Fibroblast of the conjunctiva (primary cell): ENCODE measurements around the gene LRBA.
"Not testable (repeated sequence)": the region's sequence is repeated elsewhere in the genome, so short reads cannot be mapped to it uniquely, and the experiment has no call there.

ENCODE experiments used
- DNase-seq: peaks from one replicate; pipeline ENCODE4 v3.0.0-alpha.2; 2010; ENCODE audit warnings: low read depth

The LRBA gene, protein sequence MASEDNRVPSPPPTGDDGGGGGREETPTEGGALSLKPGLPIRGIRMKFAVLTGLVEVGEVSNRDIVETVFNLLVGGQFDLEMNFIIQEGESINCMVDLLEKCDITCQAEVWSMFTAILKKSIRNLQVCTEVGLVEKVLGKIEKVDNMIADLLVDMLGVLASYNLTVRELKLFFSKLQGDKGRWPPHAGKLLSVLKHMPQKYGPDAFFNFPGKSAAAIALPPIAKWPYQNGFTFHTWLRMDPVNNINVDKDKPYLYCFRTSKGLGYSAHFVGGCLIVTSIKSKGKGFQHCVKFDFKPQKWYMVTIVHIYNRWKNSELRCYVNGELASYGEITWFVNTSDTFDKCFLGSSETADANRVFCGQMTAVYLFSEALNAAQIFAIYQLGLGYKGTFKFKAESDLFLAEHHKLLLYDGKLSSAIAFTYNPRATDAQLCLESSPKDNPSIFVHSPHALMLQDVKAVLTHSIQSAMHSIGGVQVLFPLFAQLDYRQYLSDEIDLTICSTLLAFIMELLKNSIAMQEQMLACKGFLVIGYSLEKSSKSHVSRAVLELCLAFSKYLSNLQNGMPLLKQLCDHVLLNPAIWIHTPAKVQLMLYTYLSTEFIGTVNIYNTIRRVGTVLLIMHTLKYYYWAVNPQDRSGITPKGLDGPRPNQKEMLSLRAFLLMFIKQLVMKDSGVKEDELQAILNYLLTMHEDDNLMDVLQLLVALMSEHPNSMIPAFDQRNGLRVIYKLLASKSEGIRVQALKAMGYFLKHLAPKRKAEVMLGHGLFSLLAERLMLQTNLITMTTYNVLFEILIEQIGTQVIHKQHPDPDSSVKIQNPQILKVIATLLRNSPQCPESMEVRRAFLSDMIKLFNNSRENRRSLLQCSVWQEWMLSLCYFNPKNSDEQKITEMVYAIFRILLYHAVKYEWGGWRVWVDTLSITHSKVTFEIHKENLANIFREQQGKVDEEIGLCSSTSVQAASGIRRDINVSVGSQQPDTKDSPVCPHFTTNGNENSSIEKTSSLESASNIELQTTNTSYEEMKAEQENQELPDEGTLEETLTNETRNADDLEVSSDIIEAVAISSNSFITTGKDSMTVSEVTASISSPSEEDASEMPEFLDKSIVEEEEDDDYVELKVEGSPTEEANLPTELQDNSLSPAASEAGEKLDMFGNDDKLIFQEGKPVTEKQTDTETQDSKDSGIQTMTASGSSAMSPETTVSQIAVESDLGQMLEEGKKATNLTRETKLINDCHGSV (N-terminal part only)

DNA sequence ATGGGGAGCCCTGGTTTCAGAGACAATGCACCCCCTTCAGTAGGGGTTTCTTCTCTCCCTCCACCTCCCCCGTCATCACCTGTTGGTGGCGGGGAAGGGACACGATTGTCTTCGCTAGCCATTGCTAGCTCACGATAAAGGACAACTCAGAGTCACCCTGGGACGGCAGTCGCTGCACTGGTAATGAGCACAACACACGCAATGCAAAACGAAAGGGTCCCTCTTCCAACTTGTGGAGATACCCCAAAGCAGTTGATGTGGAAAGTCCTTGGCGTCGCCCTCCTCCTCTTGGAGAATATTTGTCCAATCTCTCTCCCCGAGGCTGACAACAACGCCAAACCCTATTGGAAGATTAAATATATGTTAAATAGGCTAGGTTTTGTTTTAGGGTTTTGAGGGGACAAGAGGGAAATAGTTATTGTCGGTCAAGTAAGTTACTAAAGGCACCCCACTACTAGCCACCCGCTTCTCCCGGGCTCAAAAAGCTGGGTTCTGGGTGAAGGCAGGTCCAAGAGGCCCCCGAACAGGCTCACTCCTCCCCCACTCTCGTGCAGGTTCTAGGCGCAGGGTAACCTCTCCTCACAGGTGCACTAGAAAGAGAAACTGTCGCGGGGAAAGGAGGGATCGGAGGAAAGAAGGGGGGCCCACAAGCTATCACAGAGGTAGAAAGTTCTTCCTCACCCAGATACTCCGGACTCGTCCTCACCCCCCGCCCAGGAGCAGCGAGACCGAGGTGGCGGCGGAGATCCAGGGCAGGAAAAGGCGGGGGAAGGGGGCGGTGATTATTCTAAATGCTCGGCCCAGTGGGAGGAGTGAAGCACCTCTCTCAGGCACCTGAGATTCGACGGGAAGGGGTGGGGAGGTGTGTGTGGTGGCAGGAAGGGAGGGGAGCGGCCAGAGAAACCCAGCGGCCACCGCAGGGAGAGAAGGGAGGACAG is at the start of gene LRBA:
LRBA (minus strand) TSS at position 764 of the 938 bp plus-strand sequence; CDS start at position 122, 642 bp downstream.
- no peak for DNase-seq

DNA sequence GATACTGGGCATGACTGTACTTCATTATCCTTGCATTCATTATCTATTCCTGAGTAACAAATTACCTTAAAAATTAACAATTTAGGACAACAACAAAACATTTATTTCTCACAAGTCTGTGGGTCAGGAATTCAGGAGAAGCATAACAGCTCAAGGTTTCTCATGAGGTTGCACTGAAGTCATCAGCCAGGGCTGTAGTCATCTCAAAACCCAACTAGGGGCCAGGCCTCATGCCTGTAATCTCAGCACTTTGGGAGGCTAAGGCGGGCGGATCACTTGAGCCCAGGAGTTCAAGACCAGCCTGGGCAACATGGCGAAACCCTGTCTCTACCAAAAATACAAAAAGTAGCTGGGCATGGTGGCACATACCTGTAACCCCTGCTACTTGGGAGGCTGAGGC is 48.1 kb upstream of the LRBA start:
- DNase-seq: not testable (repeated sequence)

DNA sequence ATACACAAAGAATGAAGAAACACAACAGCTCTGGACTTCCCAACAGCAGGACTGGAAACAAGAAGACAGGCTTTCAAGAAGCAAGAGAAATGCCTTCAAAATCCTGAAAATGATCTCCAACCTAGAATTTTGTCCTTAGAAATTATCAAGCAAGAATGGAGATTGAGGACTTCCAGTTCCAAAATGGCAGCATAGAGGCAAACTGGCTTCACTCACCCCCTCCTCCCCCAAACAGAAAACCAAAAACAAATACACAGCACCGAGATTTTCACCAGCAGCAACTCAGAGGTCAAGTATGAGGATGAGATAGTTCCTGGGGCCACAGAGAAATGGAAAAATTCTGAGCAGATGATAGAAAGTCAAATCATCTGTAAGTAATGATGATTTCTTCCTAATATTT is 40.5 kb upstream of the LRBA start:
- no peak for DNase-seq

DNA sequence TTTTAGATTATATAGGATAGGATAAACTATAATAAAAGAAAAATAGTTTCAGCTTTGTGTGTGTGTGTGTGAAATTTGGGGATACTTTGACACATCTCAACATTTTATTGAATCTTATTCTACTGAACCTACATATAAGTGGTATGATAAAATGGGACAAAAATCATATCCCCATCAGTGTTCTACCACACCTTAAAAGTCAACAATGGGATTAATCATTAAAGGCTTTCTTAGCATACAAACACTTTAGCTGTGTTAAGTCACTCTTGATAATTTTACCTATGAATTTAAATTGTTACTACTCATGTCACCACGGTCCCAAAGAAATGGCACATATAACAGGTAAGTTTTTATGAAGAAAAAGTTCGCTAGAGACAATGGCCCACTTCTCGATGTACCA is 37.7 kb upstream of the LRBA start:
- DNase-seq: no peak

DNA sequence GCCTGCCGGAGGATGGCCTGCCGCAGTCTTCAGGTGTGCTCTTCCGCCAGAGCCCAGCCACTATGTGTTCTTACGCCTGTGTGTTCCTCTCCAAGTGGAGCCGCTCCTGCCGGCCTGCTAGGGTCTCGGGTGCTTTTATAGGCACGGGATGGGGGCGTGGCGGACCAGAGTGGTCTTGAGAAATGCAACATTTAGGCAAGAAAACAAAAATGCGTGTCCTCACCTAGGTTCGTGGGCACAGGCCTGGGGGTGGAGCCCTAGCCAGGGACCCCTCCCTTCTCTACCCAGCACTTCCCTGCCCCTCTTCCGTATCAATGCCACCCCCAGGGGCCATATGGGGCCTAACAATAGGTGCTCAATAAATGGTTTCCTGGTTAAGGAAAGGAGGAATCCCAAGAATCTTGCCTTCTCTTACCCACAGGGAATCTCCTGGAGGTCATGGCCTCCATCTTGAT is 34.4 kb upstream of the LRBA start:
- no peak for DNase-seq

DNA sequence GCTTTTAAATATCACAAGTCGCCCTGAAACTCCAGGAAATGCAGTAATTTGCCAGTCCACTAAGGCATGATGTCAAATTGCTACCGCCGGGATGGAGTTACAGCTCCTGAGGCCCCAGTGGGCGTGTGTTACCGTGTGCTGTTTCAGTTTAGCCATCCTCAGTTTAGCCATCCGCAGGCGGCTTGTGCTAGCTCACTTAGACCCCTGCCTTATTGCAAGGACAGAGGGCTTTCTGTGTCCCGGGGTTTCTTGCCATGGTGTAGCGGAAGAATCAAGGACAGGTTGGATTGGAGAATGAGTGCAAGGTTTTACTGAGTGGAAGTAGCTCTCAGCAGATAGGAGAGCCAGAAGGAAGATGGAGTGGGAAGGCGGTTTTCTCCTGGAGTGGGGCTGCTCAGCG is 33.8 kb upstream of the LRBA start:
- no peak for DNase-seq

DNA sequence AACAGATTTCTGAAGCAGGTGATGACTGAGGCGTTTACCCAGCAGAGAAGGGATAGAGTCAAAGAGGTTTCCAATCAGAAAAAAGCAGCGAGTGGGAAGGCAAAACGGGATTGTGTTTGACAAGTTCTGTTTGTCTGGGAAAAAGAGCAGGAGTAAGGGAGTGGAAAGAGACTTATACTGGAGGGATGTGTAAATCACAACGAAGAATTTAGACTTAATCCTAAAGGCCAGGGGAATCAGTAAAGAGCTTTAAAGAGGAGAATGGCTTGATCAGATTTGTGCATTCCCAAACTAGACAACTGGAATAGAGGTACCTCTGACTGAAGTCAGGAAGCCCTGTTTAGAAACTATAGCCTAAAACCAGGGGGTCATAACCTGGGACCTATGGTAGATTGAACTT is 31.5 kb upstream of the LRBA start:
- DNase-seq: no peak

DNA sequence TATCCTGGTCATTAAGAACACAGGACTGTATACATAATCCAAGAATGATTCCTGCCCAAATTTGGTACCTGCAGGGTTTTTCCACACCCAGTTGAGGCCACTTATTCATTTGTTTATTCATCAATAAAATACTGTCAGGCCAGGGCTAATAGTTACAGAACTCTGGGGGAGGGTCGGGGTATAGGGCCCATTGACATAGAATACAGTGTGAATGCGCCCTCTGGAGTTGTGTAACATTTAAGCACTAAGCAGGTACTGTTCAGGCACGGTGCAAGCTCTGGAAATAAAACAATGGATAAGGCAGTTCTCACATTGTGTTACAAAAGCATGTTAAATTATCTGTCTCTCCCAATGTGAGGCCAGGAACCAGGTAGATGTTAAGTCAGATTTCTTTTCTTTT is 30.8 kb upstream of the LRBA start:
- no peak for DNase-seq

DNA sequence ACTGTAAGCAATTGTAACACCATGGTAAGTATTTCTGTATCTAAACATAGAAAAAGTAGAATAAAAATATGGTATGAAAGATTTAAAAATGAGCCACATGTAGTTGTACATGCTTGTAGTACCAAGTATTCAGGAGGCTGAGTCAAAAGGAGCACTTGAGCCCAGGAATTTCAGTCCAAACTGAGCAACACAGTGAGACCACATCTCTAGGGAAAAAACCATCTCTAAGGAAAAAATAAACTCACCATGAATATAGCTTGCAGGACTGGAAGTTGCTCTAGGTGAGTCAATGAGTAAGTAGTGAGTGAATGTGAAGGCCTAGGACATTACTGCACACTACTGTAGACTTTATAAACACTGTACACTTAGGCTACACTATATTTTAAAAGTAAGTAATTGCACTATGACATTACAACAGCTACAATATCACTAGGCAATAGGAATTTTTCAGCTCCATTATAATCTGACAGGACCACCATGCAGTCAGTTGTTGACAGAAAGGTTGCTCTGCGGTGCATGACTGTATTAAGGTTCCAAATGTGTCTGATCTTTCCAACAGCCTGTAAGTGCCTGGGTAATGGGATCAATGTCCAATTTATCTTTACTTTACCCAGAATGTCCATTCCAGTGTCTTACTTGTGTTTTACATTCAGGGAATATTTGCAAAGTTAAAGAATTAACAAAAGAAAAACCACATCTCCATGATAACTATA is 28.9 kb upstream of the LRBA start:
- no peak for DNase-seq

DNA sequence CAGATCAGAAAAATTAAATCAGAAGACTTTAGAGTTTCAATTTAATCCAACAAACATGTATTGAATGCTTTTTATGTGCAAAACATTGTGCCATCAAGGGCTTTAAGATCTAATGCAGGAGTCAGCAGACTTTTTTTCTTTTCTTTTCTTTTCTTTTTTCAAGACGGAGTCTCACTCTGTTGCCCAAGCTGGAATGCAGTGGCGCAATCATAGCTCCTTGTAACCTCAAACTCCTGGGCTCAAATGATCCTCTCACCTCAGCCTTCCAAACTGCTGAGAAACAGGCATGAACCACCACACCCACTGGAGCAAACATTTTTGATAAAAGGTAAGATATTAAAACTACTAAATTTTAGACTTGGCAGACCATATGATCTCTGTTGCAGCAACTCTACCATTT is 24.6 kb upstream of the LRBA start:
- DNase-seq: no peak

DNA sequence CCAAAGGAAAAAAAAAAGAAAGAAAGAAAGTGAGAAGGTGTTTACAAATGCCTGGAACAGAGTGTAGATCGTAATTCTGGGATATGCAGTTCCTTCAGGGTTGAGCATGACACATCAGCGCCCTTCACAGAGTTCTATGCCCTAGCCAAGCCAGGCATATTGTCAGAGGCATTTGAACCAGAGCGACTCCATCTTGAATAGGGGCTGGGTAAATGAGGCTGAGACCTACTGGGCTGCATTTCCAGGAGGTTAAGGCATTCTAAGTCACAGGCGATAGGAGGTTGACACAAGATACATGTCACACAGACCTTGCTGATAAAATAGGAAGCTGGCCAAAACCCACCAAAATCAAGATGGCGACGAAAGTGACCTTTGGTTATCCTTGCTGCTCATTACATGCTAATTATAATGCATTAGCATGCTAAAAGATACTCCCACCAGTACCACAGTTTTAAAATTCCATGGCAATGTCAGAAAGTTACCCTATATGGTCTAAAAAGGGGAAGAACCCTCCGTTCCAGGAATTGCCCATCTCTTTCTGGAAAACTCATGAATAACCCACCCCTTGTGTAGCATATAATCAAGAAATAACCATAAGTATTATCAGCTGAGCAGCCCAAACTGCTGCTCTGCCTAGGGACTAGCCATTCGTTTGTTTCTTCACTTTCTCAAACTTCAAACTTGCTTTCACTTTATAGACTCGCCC is 23.5 kb upstream of the LRBA start:
- DNase-seq: no peak

DNA sequence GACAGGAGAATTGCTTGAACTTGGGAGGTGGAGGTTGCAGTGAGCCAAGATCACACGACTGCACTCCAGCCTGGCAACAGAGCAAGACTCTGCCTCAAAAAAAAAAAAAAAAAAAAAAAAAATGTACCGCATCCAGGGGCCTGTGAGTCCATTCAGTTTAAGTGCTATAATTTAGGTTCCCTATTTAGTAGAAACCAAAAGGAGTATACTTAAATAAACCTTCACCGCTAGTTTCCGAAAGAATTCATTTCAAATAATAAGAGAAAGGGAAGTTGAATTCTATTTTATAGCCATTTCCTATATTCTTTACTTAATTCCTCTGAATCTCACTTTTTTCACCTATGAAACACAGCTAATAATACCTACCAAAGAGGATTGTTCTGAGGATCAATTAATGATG is 20.8 kb upstream of the LRBA start:
- DNase-seq: no peak

DNA sequence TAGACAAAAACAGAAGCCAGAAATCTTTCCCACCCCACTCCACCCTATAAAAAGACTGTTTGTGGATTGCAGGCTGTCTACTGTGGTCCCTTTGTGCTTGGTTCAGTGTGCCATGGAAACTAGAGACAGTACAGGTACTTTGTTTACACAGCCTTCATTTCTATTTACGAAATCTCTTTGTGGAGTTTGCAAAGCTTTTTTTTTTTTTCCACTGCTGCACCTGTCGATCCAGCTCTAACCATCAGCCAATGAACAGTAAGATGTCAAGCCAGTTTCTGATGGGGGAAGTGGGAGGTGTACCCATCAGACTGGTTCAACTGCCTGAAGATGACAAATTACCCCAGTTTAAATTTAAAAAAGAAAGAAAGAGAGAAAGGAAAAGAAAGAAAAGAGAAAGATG is 20.2 kb upstream of the LRBA start:
- DNase-seq: no peak

DNA sequence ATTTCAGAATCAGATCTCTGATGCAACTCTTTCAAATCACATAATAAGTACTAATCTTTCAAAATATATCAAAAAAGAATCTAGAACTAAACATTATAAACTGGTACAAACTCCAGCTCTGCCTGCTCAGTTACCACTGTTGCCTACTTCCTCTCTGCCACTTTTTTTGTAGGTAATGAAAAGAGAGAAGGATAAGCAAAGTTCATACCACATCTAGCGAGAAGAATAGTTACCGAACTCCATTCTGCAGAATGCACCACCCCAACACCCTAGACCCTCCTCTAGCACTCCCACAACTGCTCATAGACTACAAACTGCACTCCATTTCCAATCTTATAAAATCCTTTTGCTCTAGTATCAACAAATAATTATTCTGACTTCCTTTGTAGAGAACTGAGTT is 19.7 kb upstream of the LRBA start:
- no peak for DNase-seq

DNA sequence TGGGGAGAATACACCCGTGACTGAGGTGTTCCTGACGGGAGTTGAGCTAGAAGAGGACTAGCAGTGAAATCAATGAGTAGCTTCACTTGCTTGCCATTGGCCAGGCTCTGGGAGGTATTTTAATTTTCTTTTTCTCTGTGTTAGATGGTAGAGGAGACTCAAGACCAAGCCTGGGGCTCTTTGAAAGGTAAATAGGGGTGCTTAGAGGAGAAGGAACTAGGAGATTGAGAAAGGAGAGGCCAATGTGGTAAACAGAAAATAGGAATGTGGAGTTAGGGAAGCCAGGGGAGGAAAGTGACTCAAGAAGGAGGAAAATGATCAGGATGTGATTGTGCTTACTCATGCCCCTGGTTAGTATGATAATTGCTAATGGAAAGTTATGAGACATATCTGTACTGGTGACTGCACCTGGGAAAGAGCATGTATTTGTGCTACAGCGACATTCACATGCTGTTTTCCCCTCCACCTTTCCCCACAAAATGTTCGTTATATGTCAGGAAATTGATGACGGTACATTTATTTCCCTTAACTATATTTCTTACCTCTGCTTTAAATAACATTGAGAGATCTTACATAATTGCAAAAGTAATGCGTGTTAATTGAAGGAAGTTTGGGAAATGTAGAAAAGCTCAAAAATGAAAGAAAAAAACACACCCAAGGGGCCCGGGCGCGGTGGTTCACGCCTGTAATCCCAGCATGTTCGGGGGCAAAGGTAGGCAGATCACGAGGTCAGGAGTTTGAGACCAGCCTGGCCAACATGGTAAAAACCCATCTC is 16.9 kb upstream of the LRBA start:
- no peak for DNase-seq

DNA sequence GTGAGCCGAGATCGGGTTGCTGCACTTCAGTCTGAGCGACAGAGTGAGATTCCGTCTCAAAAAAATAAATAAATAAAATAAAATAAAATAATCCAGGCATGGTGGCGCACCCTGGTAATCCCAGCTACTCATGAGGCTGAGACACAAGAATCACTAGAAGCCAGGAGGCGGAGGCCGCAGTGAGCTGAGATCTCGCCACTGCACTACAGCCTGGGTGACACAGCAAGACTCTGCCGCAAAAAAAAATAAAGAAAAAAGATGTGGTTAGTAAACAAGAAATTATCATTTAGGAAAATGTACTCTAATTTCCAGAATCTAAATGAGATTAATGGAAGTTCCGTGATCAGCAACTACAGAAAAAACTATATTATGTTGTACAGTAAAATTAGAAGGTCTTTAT is 14.5 kb upstream of the LRBA start:
- no peak for DNase-seq

DNA sequence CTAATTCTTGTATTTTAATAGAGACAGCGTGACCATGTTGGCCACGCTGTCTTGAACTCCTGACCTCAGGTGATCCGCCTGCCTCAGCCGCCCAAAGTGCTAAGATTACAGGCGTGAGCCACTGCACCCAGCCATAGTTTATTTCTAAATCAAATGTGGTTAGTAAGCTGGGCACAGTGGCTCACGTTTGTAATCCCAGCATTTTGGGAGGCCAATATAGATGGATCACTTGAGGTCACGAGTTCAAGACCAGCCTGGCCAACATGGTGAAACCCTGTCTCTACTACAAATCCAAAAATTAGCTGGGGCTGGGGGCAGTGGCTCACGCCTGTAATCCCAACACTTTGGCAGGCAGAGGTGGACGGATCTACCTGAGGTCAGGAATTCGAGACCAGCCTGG is 13.9 kb upstream of the LRBA start:
- DNase-seq: not testable (repeated sequence)

DNA sequence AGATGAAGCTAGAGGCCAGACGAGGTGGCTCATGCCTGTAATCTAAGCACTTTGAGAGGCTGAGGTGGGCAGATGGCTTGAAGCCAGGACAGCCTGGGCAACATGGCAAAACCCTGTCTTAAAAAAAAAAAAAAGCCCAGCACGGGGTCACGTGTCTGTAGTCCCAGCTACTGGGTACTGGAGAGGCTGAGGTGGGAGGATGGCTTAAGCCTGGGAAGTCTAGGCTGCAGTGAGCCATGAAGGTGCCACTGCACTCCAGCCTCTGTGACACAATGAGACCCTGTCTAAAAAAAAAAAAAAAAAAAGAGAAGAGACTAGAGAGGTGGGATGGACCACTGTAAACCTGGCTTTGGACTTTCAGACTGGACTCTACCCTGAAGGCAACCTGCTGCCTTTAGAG is 10.7 kb upstream of the LRBA start:
- DNase-seq: no peak

DNA sequence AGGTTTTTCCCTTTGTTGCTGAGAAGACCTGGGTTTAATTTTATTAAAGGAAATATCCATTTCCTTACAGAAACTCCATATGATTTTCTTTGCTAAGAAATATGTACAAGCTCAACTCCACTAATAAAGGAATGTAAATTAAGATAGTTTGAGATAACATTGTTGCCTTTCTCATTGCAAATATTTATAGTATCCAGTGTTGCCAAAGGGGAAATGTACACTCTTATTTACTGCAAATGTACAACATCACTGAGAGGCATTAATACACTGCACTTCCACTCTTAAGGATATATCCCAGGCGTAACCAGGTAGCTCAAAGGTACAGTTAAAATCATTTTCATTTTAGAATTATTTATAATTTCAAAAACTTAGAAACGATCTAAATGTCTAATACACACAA is 7.5 kb upstream of the LRBA start:
- DNase-seq: no peak
